LHCN-M2 (cell line): ENCODE measurements around the gene TGFB2. TPM values are rescaled to one million over a fixed set of nuclear protein-coding genes. Genes with fewer than 3 reads are reported as not detected.

ENCODE experiments used
- DNase-seq: peaks from one replicate; pipeline ENCODE4 v3.0.0-alpha.2; 2012; ENCODE audit warnings: low read depth
- total RNA-seq: library from RNA; depleted of rRNA; stranded (reverse); fragments of >200 nt; gene quantifications from 2 replicates; pipeline ENCODE4 v1.2.3, GENCODE V29; 2014; rRNA removed

The TGFB2 gene
- total RNA-seq, 1 experiment from 2014 or later = 7.7 TPM

DNA sequence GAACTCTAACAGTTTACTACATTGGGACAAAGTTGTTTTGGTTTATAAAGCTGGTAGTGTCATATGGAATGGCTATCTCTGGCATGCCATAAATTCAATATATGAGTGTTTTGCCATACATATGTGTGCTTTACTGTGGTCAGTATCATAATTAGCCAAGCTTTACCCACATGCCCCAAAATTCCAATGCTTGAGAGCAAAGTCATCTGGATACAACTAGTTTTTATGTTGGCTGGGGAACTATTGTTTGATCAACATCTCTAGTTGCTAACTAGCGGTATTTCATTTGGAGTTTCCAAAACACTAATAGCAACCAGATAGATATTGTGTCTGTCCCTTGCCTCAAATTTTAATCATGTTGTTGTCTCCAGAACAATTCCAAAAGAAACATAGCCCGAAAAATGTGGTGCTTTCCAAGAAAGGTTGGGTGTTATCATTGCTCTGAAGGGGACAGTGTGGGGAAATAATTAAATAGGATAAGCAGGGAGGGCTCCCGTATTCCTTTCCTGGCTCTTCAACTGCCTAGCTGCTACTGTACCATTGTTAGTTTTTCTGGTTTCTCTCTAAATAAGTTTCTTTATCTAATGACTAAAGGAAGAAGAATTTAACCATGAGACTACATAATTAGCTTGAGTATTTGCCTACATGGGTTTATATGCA is 136.1 kb downstream of the TGFB2 start:
- no peak for DNase-seq

GRCh38 chr1:218482683-218483082 is 137.5 kb downstream of the TGFB2 start:
- peak; percentile 26 for DNase-seq

GRCh38 chr1:218485241-218485928 is 140.2 kb downstream of the TGFB2 start:
- no peak for DNase-seq

GRCh38 chr1:218488531-218488930 is 143.4 kb downstream of the TGFB2 start:
- DNase-seq = no peak

DNA sequence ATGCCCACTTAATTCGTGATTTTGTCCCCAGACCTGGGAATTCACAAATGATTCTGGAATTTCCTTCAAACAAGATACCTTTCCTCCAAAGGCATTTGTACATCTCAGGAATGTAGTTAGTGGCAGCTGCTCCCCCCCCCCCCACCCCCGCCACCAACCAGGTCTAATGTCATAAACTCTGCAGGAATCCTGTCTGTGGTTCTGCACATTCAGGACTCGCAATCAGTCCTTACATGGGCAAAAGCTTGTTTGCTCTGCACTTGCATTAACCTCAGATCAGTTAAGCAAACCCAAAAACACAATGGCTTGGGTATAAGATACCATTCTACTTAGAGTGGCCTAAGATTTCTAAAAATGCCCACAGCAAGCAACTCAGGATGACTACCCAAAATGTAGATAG is 143.8 kb downstream of the TGFB2 start:
- peak; percentile 76 for DNase-seq

DNA sequence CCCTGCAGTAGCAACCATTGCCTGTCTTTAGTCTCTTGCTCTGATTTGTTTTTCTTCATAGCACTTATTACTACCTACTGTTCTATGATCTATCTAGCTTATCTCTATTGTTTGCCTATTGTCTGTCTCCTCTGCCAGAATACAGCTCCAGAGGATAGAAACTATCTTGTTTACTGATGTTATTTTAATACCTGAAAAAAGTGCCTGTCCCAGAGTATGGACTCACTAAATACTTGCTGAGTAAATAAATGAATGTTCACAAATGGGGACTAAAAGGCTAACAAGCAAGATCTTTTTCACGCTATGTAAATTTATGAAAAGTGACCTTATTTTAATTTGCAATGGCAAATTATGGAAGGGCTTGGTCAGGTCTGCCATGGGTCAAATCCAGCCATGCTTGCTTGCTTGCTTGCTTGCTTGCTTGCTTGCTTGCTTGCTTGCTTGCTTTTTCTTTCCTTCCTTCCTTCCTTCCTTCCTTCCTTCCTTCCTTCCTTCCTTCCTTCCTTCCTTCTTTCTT is 145.3 kb downstream of the TGFB2 start:
- no peak for DNase-seq

GRCh38 chr1:218492874-218493273 is 147.7 kb downstream of the TGFB2 start:
- no peak for DNase-seq

GRCh38 chr1:218493986-218494385 is 148.8 kb downstream of the TGFB2 start:
- DNase-seq = no peak

Other genes starting within 250 kb of the TGFB2 start
- 8.2 and 8.9 TPM in 2 replicates for gene RRP15, start 60.0 kb upstream of the TGFB2 start, total RNA-seq